KOPT-K1 (cell line): ENCODE results near the gene COL2A1.

Experiments
- H3K27ac ChIP-seq: fragments of 200-600 bp; sonication (generic); 2 replicates; pipeline ENCODE4 v1.5.1; 2016; ENCODE audit warnings: antibody characterized with exemption, mild to moderate bottlenecking, low read depth, low read length; ENCODE audit not compliant: poor library complexity, severe bottlenecking
- H3K36me3 ChIP-seq: fragments of 200-600 bp; sonication (generic); 2 replicates; pipeline ENCODE4 v1.5.1; 2017; ENCODE audit warnings: antibody characterized with exemption, mild to moderate bottlenecking, low read length, moderate library complexity; ENCODE audit not compliant: insufficient read depth
- H3K9me3 ChIP-seq: fragments of 200-600 bp; sonication (generic); 2 replicates; pipeline ENCODE4 v1.5.1; 2017; ENCODE audit warnings: antibody characterized with exemption, low read length, mild to moderate bottlenecking; ENCODE audit not compliant: insufficient read depth, poor library complexity, severe bottlenecking

The COL2A1 gene

GRCh38 chr12:48022676-48023385 lies 18.6 kb upstream of the COL2A1 start:
- no peak overlapping the region for H3K27ac ChIP-seq
- no peaks in the 10 kb centered on the region for H3K9me3 ChIP-seq
- no peaks in the 10 kb centered on the region for H3K36me3 ChIP-seq

GRCh38 chr12:48022180-48022521 lies 17.9 kb upstream of the COL2A1 start:
- no peak overlapping the region for H3K27ac ChIP-seq
- H3K36me3 ChIP-seq = no peaks in the 10 kb centered on the region
- no peaks in the 10 kb centered on the region for H3K9me3 ChIP-seq

- Histone ChIP-seq H3K9me3 (no peaks in the 10 kb centered on the region), H3K36me3 (no peaks in the 10 kb centered on the region), H3K27ac (no peak overlapping the region)
Observed at GRCh38 chr12:48021485-48022179, 17.4 kb upstream of the COL2A1 start.

- Histone ChIP-seq H3K36me3 (no peaks in the 10 kb centered on the region), H3K27ac (no peak overlapping the region), H3K9me3 (no peaks in the 10 kb centered on the region)
Observed at GRCh38 chr12:48019639-48020265, 15.5 kb upstream of the COL2A1 start.

GRCh38 chr12:48018618-48018995 lies 14.3 kb upstream of the COL2A1 start:
- Histone ChIP-seq H3K27ac (no peak overlapping the region), H3K9me3 (no peaks in the 10 kb centered on the region)

GRCh38 chr12:48017921-48018617 lies 13.8 kb upstream of the COL2A1 start:
- H3K27ac ChIP-seq = no peak overlapping the region
- no peaks in the 10 kb centered on the region for H3K9me3 ChIP-seq
- H3K36me3 ChIP-seq = no peaks in the 10 kb centered on the region

More at GRCh38 chr12:48018618-48018995, 14.3 kb upstream of the COL2A1 start:
- H3K36me3 ChIP-seq = no peaks in the 10 kb centered on the region

GRCh38 chr12:48017496-48017895 lies 13.2 kb upstream of the COL2A1 start:
- H3K36me3 ChIP-seq = no peaks in the 10 kb centered on the region
- no peak overlapping the region for H3K27ac ChIP-seq
- H3K9me3 ChIP-seq = no peaks in the 10 kb centered on the region

GRCh38 chr12:48016373-48017020 lies 12.2 kb upstream of the COL2A1 start:
- Histone ChIP-seq H3K9me3 (no peaks in the 10 kb centered on the region), H3K27ac (no peak overlapping the region), H3K36me3 (no peaks in the 10 kb centered on the region)

- Histone ChIP-seq H3K36me3 (no peaks in the 10 kb centered on the region), H3K9me3 (no peaks in the 10 kb centered on the region), H3K27ac (no peak overlapping the region)
Observed at GRCh38 chr12:48015954-48016353, 11.7 kb upstream of the COL2A1 start.

GRCh38 chr12:48015129-48015528 lies 10.9 kb upstream of the COL2A1 start:
- Histone ChIP-seq H3K36me3 (no peaks in the 10 kb centered on the region), H3K9me3 (no peaks in the 10 kb centered on the region), H3K27ac (no peak overlapping the region)

GRCh38 chr12:48013287-48013686 lies 9.0 kb upstream of the COL2A1 start:
- Histone ChIP-seq H3K9me3 (no peaks in the 10 kb centered on the region), H3K27ac (no peak overlapping the region), H3K36me3 (no peaks in the 10 kb centered on the region)

GRCh38 chr12:48012070-48012469 lies 7.8 kb upstream of the COL2A1 start:
- H3K36me3 ChIP-seq = no peaks in the 10 kb centered on the region
- H3K27ac ChIP-seq = no peak overlapping the region

GRCh38 chr12:48010366-48010970 lies 6.2 kb upstream of the COL2A1 start:
- no peaks in the 10 kb centered on the region for H3K36me3 ChIP-seq
- H3K27ac ChIP-seq = no peak overlapping the region
- H3K9me3 ChIP-seq = no peaks in the 10 kb centered on the region

More at GRCh38 chr12:48012070-48012469, 7.8 kb upstream of the COL2A1 start:
- no peaks in the 10 kb centered on the region for H3K9me3 ChIP-seq

- H3K27ac ChIP-seq = no peak overlapping the region
- no peaks in the 10 kb centered on the region for H3K36me3 ChIP-seq
- H3K9me3 ChIP-seq = peaks cover 7% of the 10 kb centered on the region
Observed at GRCh38 chr12:48009471-48009870, 5.2 kb upstream of the COL2A1 start.
